ENCODE data around the gene PPP2R5B. TPM values are rescaled to one million over a fixed set of nuclear protein-coding genes. Genes with fewer than 3 reads are reported as not detected.

The PPP2R5B gene
- total RNA-seq, 4 donors from 2014 or later, result 17.2 to 34.2 (median 24.3) TPM

GRCh38 chr11:64916040-64916774, 8.3 kb upstream of the PPP2R5B start:
- no peaks in the 10 kb centered on the region for H3K27me3 ChIP-seq

DNA sequence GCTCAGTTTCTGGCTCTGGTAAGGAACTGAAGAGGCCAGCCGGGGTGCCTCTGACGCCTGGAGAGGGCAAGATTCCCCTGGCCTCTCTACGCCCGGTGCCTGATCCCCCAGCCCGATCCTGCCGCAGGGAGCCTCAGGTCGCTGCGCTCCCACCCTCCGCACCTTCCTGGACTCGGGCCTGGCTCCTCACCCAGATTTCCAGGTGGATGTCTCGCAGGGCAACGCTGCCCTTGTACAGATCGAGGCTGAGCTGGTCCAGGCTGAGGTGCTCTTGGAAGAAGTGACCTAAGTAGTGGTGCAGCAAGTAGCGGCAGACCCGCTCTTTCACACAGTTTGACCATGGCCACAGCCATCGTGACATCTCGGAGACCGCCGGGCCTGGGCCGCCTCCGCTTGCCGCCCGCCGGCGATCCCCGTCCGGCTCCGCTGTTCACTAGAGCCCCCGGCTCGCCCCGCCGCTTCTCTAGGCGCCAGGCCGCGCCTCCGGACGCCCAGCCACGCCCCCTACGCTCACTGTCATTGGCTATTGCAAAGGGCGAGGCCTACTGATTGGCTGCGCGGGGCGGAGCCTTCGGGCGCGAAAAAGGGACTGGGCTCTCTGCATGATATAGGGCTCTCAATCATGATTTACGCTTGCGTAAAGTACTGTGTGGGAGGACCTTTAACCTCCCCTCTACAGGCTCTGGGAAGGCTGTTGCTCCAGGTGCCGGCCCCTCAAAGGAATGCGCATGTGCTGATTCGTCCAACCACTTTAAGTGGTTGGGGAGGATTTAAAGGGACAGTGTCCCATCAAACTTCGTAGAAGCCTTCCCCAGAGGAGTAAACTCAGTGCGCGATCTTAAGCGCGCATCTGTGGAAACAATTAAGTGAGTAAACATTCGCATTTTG, 7.5 kb upstream of the PPP2R5B start, which contains the start of gene ATG2A:
Gene ATG2A (minus strand): TSS at position 435 of the 888 bp plus-strand sequence. CDS start 74 bp downstream, at position 361.
- Histone ChIP-seq H3K4me1 (peaks cover 24 to 27% of the 10 kb centered on the region in 2 donors), H3K36me3 (peaks cover 0 to 25% of the 10 kb centered on the region in 2 donors), H3K4me3 (peak within 1 kb of the TSS; percentile 80 to 91 (median 90)), H3K27me3 (no peaks in the 10 kb centered on the region), H3K27ac (peak within 1 kb of the TSS; percentile 84 to 88 (median 86)), H3K9me3 (no peaks in the 10 kb centered on the region)
- peak; percentile 99 for ATAC-seq
- peak; percentile 87 to 88 for TF ChIP-seq POLR2A (IDR thresholded peaks at IDR 0.05)
- no peak for TF ChIP-seq CTCF (IDR thresholded peaks at IDR 0.05 in 4 of 5, conservative IDR thresholded peaks at IDR 0.05 in 1 of 5)
- intact Hi-C loops (cut with DNase I; ENCODE audit: low total_unique reads) (loop anchor here (1.0 to 5.0 kb wide), 6 partner anchors 39 to 200 kb away; partner anchors contain the start of genes ARL2, BATF2, EHD1 and SNX15), in situ Hi-C loops (cut with MboI; ENCODE audit: low sequenced_read_pairs in 4 of 4) (loop anchor here in 1 of 4 donors (5.0 kb wide), 1 partner anchor 110 kb away; the partner anchor contains the start of gene SNX15)
- DNase-seq, result peak; percentile 98 to 99

More at GRCh38 chr11:64916040-64916774, 8.3 kb upstream of the PPP2R5B start:
- ATAC-seq, result no peak
- no peaks in the 10 kb centered on the region for H3K9me3 ChIP-seq
- intact Hi-C loops (cut with DNase I; ENCODE audit: low total_unique reads) (loop anchor here (2.0 to 5.0 kb wide), 4 partner anchors 81 to 201 kb away; partner anchors contain the start of genes ARL2, BATF2, VPS51 and ZNHIT2), in situ Hi-C loops (cut with MboI; ENCODE audit: low sequenced_read_pairs in 4 of 4) (loop anchor here in 1 of 4 donors (5.0 kb wide), 1 partner anchor 111 kb away; the partner anchor contains the start of gene SNX15)
- peak overlapping the region; percentile 80 to 91 (median 90) for H3K4me3 ChIP-seq
- H3K4me1 ChIP-seq, result peaks cover 24 to 27% of the 10 kb centered on the region in 2 donors
- peak overlapping the region; percentile 81 to 87 (median 84) for H3K27ac ChIP-seq
- TF ChIP-seq POLR2A (IDR thresholded peaks at IDR 0.05) (no peak), CTCF (IDR thresholded peaks at IDR 0.05 in 4 of 5, conservative IDR thresholded peaks at IDR 0.05 in 1 of 5) (no peak)
- H3K36me3 ChIP-seq, result peaks cover 0 to 33% of the 10 kb centered on the region in 2 donors
- DNase-seq, result peak; percentile 33 to 39

DNA sequence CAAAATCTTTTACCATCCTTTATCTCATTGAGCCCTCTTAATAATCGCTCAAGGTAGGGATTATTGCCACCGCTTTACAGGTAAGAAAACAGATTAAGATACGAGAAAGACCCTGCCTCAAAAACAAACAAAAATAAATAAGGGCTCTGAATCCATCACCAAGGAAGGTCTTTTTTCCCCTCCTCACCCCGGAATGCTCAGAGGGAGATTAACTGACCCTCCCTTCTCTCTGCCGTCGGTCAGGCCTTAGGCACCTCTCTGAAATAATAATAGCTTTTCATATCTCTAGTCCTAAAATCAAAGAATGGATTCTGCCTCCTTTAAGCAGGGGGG, 6.9 kb upstream of the PPP2R5B start:
- Histone ChIP-seq H3K27ac (peak overlapping the region; percentile 81 to 88 (median 84)), H3K4me3 (peak overlapping the region; percentile 56 to 90 (median 59)), H3K9me3 (no peaks in the 10 kb centered on the region), H3K27me3 (no peaks in the 10 kb centered on the region), H3K36me3 (peaks cover 0 to 19% of the 10 kb centered on the region in 2 donors), H3K4me1 (peaks cover 24 to 27% of the 10 kb centered on the region in 2 donors)
- in situ Hi-C loops (cut with MboI; ENCODE audit: low sequenced_read_pairs in 4 of 4) (loop anchor here in 1 of 4 donors (5.0 kb wide), 1 partner anchor 110 kb away; the partner anchor contains the start of gene SNX15), intact Hi-C loops (cut with DNase I; ENCODE audit: low total_unique reads) (loop anchor here (1.0 to 5.0 kb wide), 6 partner anchors 39 to 199 kb away; partner anchors contain the start of genes ARL2, BATF2, EHD1 and SNX15)
- TF ChIP-seq POLR2A (IDR thresholded peaks at IDR 0.05) (no peak), CTCF (IDR thresholded peaks at IDR 0.05 in 4 of 5, conservative IDR thresholded peaks at IDR 0.05 in 1 of 5) (no peak)
- no peak for ATAC-seq
- no peak for DNase-seq

- in situ Hi-C loops (cut with MboI; ENCODE audit: low sequenced_read_pairs in 4 of 4) (loop anchor here in 1 of 4 donors (5.0 kb wide), 1 partner anchor 109 kb away; the partner anchor contains the start of gene SNX15), intact Hi-C loops (cut with DNase I; ENCODE audit: low total_unique reads) (loop anchor here (5.0 kb wide), 2 partner anchors 94 to 179 kb away; partner anchors contain the start of genes ARL2 and VPS51)
- no peak for ATAC-seq
- H3K36me3 ChIP-seq, result peaks cover 0 to 15% of the 10 kb centered on the region in 2 donors
- peak overlapping the region; percentile 81 to 88 (median 84) for H3K27ac ChIP-seq
- DNase-seq, result no peak
- no peaks in the 10 kb centered on the region for H3K9me3 ChIP-seq
- TF ChIP-seq POLR2A (IDR thresholded peaks at IDR 0.05) (no peak), CTCF (IDR thresholded peaks at IDR 0.05 in 4 of 5, conservative IDR thresholded peaks at IDR 0.05 in 1 of 5) (no peak)
- no peaks in the 10 kb centered on the region for H3K27me3 ChIP-seq
- peak overlapping the region; percentile 56 to 90 (median 59) for H3K4me3 ChIP-seq
- H3K4me1 ChIP-seq, result peaks cover 25 to 29% of the 10 kb centered on the region in 2 donors
These were observed 6.5 kb upstream of the PPP2R5B start for GRCh38 chr11:64918017-64918416.
